ENCODE data around the gene CSGALNACT2.
"Not testable (repeated sequence)": the region's sequence is repeated elsewhere in the genome, so short reads cannot be mapped to it uniquely, and the experiment has no call there.

Gene CSGALNACT2

GRCh38 chr10:43125274-43125845 lies 12.9 kb upstream of the CSGALNACT2 start:
- no peak for DNase-seq

DNA sequence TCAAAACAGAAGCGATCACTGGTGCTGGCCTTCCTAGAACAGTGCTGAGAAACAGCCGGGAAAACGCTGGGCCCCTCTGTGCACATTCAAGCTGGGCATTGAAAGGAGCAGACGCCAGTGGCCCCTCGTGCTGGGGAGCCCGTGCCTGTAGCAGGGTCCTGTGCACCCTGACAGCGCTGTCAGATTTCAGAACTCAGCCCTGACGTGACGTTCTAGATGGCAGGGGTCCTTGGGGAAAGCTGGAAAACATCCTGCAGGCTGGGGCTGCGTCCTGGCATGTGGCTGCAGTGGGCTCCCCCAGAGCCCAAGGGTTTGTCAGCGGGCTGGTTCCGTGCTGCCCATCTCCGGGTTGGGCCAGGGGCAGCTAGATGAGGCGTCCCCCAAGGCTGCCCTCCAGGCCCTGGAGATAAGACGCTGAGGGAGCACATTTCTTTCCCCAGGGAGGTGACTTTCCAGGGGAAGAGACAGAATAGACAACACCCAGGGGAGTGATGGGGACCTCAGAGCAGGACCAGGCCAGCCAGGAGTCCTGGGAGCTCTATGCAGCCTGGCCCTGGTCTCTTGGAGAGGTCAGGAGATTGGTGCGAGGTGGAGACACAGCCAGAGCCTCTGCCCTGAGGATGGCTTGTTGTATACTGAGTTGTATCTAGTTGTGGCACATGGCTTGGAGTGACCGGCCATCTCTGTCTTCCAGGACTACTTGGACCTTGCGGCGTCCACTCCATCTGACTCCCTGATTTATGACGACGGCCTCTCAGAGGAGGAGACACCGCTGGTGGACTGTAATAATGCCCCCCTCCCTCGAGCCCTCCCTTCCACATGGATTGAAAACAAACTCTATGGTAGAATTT lies 12.1 kb upstream of the CSGALNACT2 start:
- DNase-seq, result no peak

DNA sequence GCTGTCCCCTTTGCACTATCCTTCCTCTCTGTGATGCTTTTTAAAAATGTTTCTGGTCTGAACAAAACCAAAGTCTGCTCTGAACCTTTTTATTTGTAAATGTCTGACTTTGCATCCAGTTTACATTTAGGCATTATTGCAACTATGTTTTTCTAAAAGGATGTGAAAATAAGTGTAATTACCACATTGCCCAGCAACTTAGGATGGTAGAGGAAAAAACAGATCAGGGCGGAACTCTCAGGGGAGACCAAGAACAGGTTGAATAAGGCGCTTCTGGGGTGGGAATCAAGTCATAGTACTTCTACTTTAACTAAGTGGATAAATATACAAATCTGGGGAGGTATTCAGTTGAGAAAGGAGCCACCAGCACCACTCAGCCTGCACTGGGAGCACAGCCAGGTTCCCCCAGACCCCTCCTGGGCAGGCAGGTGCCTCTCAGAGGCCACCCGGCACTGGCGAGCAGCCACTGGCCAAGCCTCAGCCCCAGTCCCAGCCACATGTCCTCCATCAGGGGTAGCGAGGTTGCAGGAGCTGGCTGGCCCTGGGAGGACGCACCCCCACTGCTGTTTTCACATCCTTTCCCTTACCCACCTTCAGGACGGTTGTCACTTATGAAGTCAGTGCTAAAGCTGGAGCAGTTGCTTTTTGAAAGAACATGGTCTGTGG lies 11.4 kb upstream of the CSGALNACT2 start:
- no peak for DNase-seq

- no peak for DNase-seq
Measured at GRCh38 chr10:43127442-43127841, 10.8 kb upstream of the CSGALNACT2 start.

- DNase-seq, result no peak
Measured at GRCh38 chr10:43128331-43128730, 9.9 kb upstream of the CSGALNACT2 start.

DNA sequence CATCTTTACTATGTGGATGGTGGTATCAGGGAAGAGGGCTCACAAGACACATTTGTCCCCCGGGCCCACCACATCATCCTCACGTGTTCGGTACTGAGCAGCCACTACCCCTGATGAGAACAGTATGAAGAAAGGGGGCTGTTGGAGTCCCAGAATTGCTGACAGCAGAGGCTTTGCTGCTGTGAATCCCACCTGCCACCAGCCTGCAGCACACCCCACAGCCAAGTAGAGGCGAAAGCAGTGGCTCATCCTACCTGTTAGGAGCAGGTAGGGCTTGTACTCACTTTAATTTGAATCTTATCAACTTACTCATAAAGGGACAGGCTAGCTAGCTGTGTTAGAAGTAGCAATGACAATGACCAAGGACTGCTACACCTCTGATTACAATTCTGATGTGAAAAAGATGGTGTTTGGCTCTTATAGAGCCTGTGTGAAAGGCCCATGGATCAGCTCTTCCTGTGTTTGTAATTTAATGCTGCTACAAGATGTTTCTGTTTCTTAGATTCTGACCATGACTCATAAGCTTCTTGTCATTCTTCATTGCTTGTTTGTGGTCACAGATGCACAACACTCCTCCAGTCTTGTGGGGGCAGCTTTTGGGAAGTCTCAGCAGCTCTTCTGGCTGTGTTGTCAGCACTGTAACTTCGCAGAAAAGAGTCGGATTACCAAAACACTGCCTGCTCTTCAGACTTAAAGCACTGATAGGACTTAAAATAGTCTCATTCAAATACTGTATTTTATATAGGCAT lies 9.1 kb upstream of the CSGALNACT2 start:
- no peak for DNase-seq

- DNase-seq, result no peak
Measured at GRCh38 chr10:43130770-43131171, 7.5 kb upstream of the CSGALNACT2 start.

DNA sequence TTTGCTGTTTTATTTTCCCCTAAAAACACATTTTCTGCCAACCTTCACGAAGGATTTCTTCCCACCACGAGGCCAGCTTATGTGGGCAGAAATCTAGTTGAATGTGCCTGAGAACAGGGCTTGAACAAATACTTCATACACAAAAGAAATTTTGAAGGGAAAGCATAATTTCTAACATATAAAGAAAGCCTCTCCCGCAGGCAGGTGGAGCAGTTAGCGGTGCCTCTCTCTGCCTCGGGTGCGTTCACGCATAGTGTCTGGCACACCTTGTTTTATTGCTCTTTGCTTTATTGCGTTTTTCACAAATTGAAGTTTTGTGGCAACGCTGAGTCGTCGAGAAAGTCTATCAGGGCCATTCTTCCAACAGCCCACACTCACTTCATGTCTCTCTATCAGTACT lies 7.0 kb upstream of the CSGALNACT2 start:
- no peak for DNase-seq

DNA sequence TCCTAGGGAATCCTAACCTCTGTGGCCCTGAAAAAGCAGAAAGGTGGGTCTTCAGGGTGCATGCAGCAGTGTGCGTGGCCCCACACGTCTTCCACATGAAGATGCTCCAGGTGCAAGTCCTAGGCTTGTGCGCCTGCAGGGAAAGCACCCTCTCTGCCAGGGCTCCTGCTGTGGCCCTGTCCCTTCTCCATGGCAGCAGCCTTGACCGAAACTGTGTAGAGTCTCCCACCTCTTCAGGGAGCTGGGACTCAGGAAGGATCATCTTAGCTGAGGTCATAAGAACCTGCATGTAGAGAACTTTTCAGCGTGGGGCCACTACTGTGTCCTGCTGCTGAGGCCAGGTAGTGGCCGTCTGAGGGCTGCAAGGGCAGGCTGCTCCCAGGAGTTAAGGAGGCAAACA lies 6.3 kb upstream of the CSGALNACT2 start:
- DNase-seq, result no peak

GRCh38 chr10:43132867-43133787 lies 5.1 kb upstream of the CSGALNACT2 start:
- no peak for DNase-seq

GRCh38 chr10:43134126-43134905 lies 3.9 kb upstream of the CSGALNACT2 start:
- DNase-seq, result no peak

GRCh38 chr10:43135064-43135463 lies 3.2 kb upstream of the CSGALNACT2 start:
- DNase-seq, result no peak

DNA sequence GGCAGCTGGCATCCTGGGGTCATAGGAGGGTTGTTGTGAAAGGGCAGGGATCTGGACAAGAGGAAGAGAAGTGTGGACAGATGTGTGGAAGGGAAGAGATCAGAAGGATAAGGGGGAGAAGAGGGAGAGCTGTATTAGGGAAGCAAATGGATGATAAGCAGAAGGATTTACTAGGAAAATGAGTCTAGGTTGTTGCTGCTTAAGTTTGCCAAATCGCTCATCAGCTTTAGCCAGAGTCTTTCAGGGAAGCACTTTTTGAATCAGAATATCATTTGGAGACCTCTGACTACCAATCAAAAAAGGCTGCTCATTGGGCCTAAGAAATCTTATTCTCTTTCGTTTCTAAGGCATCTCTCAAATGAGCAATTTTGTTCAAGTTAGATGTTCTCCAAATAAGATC lies 2.6 kb upstream of the CSGALNACT2 start:
- DNase-seq, result no peak

- no peak for DNase-seq
Measured at GRCh38 chr10:43136432-43136831, 1.8 kb upstream of the CSGALNACT2 start.

GRCh38 chr10:43136995-43137716 lies 1.1 kb upstream of the CSGALNACT2 start:
- DNase-seq, result no peak

DNA sequence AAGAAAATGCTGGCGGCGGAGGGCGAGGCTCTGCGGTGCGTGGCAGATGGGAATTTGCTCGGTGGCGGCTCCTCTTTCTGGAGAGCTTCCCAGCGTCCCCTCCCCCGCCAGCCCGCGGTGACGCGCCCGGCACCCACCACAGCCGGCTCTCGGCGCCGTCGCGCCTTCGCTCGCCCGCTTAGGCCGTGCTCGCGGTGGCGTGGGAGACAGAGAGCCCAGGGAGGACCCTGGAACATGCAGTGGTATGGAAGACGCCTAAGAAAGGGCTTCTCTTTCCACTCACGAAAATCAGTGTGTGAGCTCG lies 576 bp upstream of the CSGALNACT2 start:
- DNase-seq, result no peak

- DNase-seq, result peak; percentile 49
Measured at GRCh38 chr10:43138757-43139241, 554 bp downstream of the CSGALNACT2 start.

- DNase-seq, result no peak
Measured at GRCh38 chr10:43141421-43141820, 3.2 kb downstream of the CSGALNACT2 start.

DNA sequence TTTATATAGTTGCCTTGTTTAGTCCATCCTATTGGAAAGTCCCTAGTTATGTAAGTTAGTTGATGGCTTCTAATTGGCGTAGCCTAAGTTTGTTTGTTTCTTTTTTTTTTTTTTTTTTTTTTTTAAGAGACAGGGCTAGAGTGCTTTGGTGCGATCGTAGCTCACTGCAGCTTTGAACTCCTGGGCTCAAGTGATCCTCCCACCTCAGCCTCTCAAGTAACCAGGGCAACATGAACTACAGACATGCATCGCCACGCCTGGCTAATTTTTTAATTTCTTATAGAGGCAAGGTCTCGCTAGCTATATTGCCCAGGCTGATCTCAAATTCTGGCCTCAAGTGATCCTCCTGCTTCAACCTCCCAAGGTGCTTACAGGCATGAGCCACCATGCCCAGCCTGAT lies 7.1 kb downstream of the CSGALNACT2 start:
- DNase-seq, result no peak

- not testable (repeated sequence) for DNase-seq
Measured at GRCh38 chr10:43145936-43146335, 7.7 kb downstream of the CSGALNACT2 start.

GRCh38 chr10:43151371-43151770 lies 13.1 kb downstream of the CSGALNACT2 start:
- no peak for DNase-seq

All from activated effector memory CD4-positive, alpha-beta T cell treated with Interleukin-2 at 50 U/mL for 16 hours (primary cell).